H9 (cell line): ENCODE measurements around the gene PPP2R2B. TPM values are rescaled to one million over a fixed set of nuclear protein-coding genes. Genes with fewer than 3 reads are reported as not detected.

Experiments
- DNase-seq: peaks from one replicate; pipeline ENCODE4 v3.0.0-alpha.2; 2017
- H2AFZ ChIP-seq: one replicate; pipeline ENCODE4 v1.6.1; 2013; ENCODE audit warnings: mild to moderate bottlenecking, low read length, control low read depth, moderate library complexity
- H2AK5ac ChIP-seq: 2 replicates; pipeline ENCODE4 v1.6.1; 2013; ENCODE audit warnings: low read length, control low read depth, mixed read lengths; ENCODE audit not compliant: insufficient read length
- H2BK120ac ChIP-seq: one replicate; pipeline ENCODE4 v1.6.1; 2013; ENCODE audit warnings: low read depth, mild to moderate bottlenecking, low read length, control low read depth, inconsistent platforms; ENCODE audit not compliant: poor library complexity, severe bottlenecking
- H2BK12ac ChIP-seq: 2 replicates; pipeline ENCODE4 v1.6.1; 2013; ENCODE audit warnings: low read length, control low read depth, mixed read lengths, low read depth; ENCODE audit not compliant: insufficient read length
- H2BK15ac ChIP-seq: 2 replicates; pipeline ENCODE4 v1.6.1; 2013; ENCODE audit warnings: low read depth, low read length, control low read depth
- H2BK20ac ChIP-seq: one replicate; pipeline ENCODE4 v1.6.1; 2013; ENCODE audit warnings: low read depth, mild to moderate bottlenecking, low read length, control low read depth, inconsistent platforms; ENCODE audit not compliant: poor library complexity, severe bottlenecking
- H2BK5ac ChIP-seq: 2 replicates; pipeline ENCODE4 v1.6.1; 2013; ENCODE audit warnings: low read length, control low read depth, mixed read lengths; ENCODE audit not compliant: insufficient read length
- H3K14ac ChIP-seq: 2 replicates; pipeline ENCODE4 v1.6.1; 2013; ENCODE audit warnings: low read length, control low read depth; ENCODE audit not compliant: insufficient read depth
- H3K18ac ChIP-seq: 2 replicates; pipeline ENCODE4 v1.6.1; 2013; ENCODE audit warnings: low read depth, mild to moderate bottlenecking, mixed read lengths, low read length, control low read depth; ENCODE audit not compliant: insufficient read length
- H3K23ac ChIP-seq: 2 replicates; pipeline ENCODE4 v1.6.1; 2013; ENCODE audit warnings: low read length, control low read depth, mixed read lengths, low read depth; ENCODE audit not compliant: insufficient read length
- H3K23me2 ChIP-seq: 2 replicates; pipeline ENCODE4 v1.6.1; 2013; ENCODE audit warnings: low read depth, mild to moderate bottlenecking, mixed read lengths, low read length, control low read depth; ENCODE audit not compliant: insufficient read length, poor library complexity, severe bottlenecking
- H3K27ac ChIP-seq: 2 replicates; pipeline ENCODE4 v1.5.1; 2013; ENCODE audit warnings: low read length, control low read depth, mixed read lengths, low read depth; ENCODE audit not compliant: insufficient read length
- H3K27me3 ChIP-seq: 2 replicates; pipeline ENCODE4 v1.6.1; 2013; ENCODE audit warnings: low read length, control low read depth, inconsistent platforms; ENCODE audit not compliant: insufficient read depth
- H3K4ac ChIP-seq: 2 replicates; pipeline ENCODE4 v1.6.1; 2013; ENCODE audit warnings: low read depth, mild to moderate bottlenecking, control low read depth, inconsistent platforms, low read length, moderate library complexity
- H3K4me1 ChIP-seq: 2 replicates; pipeline ENCODE4 v1.6.1; 2013; ENCODE audit warnings: low read length, control low read depth, inconsistent platforms; ENCODE audit not compliant: insufficient read depth
- H3K4me2 ChIP-seq: 2 replicates; pipeline ENCODE4 v1.6.1; 2013; ENCODE audit warnings: low read length, control low read depth, mixed read lengths; ENCODE audit not compliant: insufficient read length, insufficient read depth
- H3K56ac ChIP-seq: 2 replicates; pipeline ENCODE4 v1.6.1; 2013; ENCODE audit warnings: low read depth, mild to moderate bottlenecking, mixed read lengths, low read length, control low read depth; ENCODE audit not compliant: insufficient read length
- H3K79me1 ChIP-seq: 2 replicates; pipeline ENCODE4 v1.6.1; 2013; ENCODE audit warnings: low read depth, mild to moderate bottlenecking, moderate library complexity, low read length, control low read depth, inconsistent platforms; ENCODE audit not compliant: insufficient read depth, poor library complexity, severe bottlenecking
- H3K79me2 ChIP-seq: 2 replicates; pipeline ENCODE4 v1.6.1; 2013; ENCODE audit warnings: low read length, control low read depth, inconsistent platforms; ENCODE audit not compliant: insufficient read depth
- H3K9ac ChIP-seq: 2 replicates; pipeline ENCODE4 v1.6.1; 2013; ENCODE audit warnings: low read length, control low read depth, mixed read lengths; ENCODE audit not compliant: insufficient read length; ENCODE audit errors: extremely low read depth
- H3K9me3 ChIP-seq: one replicate; pipeline ENCODE4 v1.6.1; 2013; ENCODE audit warnings: low read depth, low read length, inconsistent platforms; ENCODE audit not compliant: control insufficient read depth
- H3T11ph ChIP-seq: one replicate; pipeline ENCODE4 v1.6.1; 2013; ENCODE audit warnings: mild to moderate bottlenecking, low read length, control low read depth, inconsistent platforms
- H4K20me1 ChIP-seq: one replicate; pipeline ENCODE4 v1.6.1; 2013; ENCODE audit not compliant: control insufficient read depth, insufficient read length, insufficient read depth
- H4K5ac ChIP-seq: 2 replicates; pipeline ENCODE4 v1.6.1; 2013; ENCODE audit warnings: low read depth, mild to moderate bottlenecking, mixed read lengths, low read length, control low read depth; ENCODE audit not compliant: insufficient read length
- H4K8ac ChIP-seq: replicated peaks from 2 replicates; pipeline ENCODE4 v1.6.1; 2013; ENCODE audit warnings: low read length, control low read depth, mixed read lengths, low read depth; ENCODE audit not compliant: insufficient read length
- H4K91ac ChIP-seq: 2 replicates; pipeline ENCODE4 v1.6.1; 2013; ENCODE audit warnings: low read depth, mild to moderate bottlenecking, moderate library complexity, mixed read lengths, low read length, control low read depth; ENCODE audit not compliant: insufficient read length
- H3K27ac Mint-ChIP-seq, 3 experiments: 2 replicates in 2 of 3; 3 replicates in 1 of 3; pipeline ENCODE4 v1.8.0; 2020 to 2021; ENCODE audit warnings: mixed read lengths in 3 of 3, mild to moderate bottlenecking in 1 of 3, moderate library complexity in 1 of 3
- H3K27me3 Mint-ChIP-seq: 2 replicates; pipeline ENCODE4 v1.8.0; 2021; ENCODE audit warnings: low read depth, mild to moderate bottlenecking, moderate library complexity, mixed read lengths
- H3K36me3 Mint-ChIP-seq, 3 experiments: 2 replicates in 2 of 3; 3 replicates in 1 of 3; pipeline ENCODE4 v1.8.0; 2020 to 2021; ENCODE audit warnings: low read depth in 3 of 3, mixed read lengths in 3 of 3; ENCODE audit not compliant: insufficient read depth in 1 of 3
- H3K4me1 Mint-ChIP-seq, 2 experiments: 2 replicates each; pipeline ENCODE4 v1.8.0; 2020; ENCODE audit warnings: mixed read lengths in 2 of 2
- H3K4me3 Mint-ChIP-seq, 2 experiments: 2 replicates in 1 of 2; 3 replicates in 1 of 2; pipeline ENCODE4 v1.8.0; 2020 to 2021; ENCODE audit warnings: mild to moderate bottlenecking in 2 of 2, mixed read lengths in 2 of 2, moderate library complexity in 1 of 2
- H3K9me3 Mint-ChIP-seq, 2 experiments: 2 replicates in 1 of 2; 3 replicates in 1 of 2; pipeline ENCODE4 v1.8.0; 2020; ENCODE audit warnings: mild to moderate bottlenecking in 2 of 2, mixed read lengths in 2 of 2, moderate library complexity in 1 of 2
- CTCF ChIP-seq: fragments of 200-600 bp; sonication (generic); conservative IDR thresholded peaks from 3 replicates; pipeline ENCODE4 v1.8.0; 2021; ENCODE audit warnings: antibody characterized with exemption, mild to moderate bottlenecking
- WGBS: extraction: QIAGEN DNeasy Blood & Tissue Kit; methylation state at CpG from one replicate; pipeline ENCODE4 v1.1.7; 2013; ENCODE audit warnings: missing lambda C conversion rate, low lambda C conversion rate, mixed read lengths; ENCODE audit not compliant: insufficient read length; ENCODE audit errors: extremely low coverage; 5-methylcytosine and 5-hydroxymethylcytosine counted together
- total RNA-seq: library from RNA; stranded (reverse); gene quantifications from 2 replicates; pipeline ENCODE4 v1.2.1, GENCODE V29; 2021

Gene PPP2R2B
- total RNA-seq, 1 experiment from 2014 or later: 14.3 TPM

GRCh38 chr5:146897061-146897460, 18.5 kb upstream of the PPP2R2B start:
- Histone ChIP-seq H3K23ac (no peak overlapping the region), H3K9me3 (peaks cover 5% of the 10 kb centered on the region), H2BK12ac (no peak overlapping the region), H2BK120ac (no peak overlapping the region), H3K56ac (no peak overlapping the region), H2AFZ (no peak overlapping the region), H3K9ac (no peak overlapping the region), H3K14ac (no peak overlapping the region), H3K79me1 (no peaks in the 10 kb centered on the region), H2BK5ac (no peak overlapping the region), H3K4me1 (no peaks in the 10 kb centered on the region), H3K23me2 (no peaks in the 10 kb centered on the region), H3K27ac (no peak overlapping the region), H4K20me1 (no peaks in the 10 kb centered on the region), H3K4ac (no peak overlapping the region), H3K18ac (no peak overlapping the region), H4K5ac (no peak overlapping the region), H2BK20ac (no peak overlapping the region), H3K4me2 (no peak overlapping the region), H2BK15ac (no peak overlapping the region), H3T11ph (no peak overlapping the region), H3K79me2 (no peaks in the 10 kb centered on the region), H4K91ac (no peak overlapping the region), H3K27me3 (no peaks in the 10 kb centered on the region), H2AK5ac (no peak overlapping the region), H4K8ac (no peak overlapping the region)
- no peaks in the 10 kb centered on the region for H3K4me1 Mint-ChIP-seq
- H3K36me3 Mint-ChIP-seq: peaks cover 3 to 15% (median 3%) of the 10 kb centered on the region in 3 experiments
- peaks cover 13 to 17% of the 10 kb centered on the region in 2 experiments for H3K9me3 Mint-ChIP-seq
- no peak for DNase-seq
- H3K4me3 Mint-ChIP-seq: no peak overlapping the region
- H3K27me3 Mint-ChIP-seq: no peaks in the 10 kb centered on the region
- no peak overlapping the region for H3K27ac Mint-ChIP-seq
- no peak for TF ChIP-seq CTCF
- WGBS: no CpG with 5 or more reads among the region's 3 CpGs
